HG02884 (cell line): ENCODE results near the gene TBC1D23.
"Not testable (repeated sequence)": the region's sequence is repeated elsewhere in the genome, so short reads cannot be mapped to it uniquely, and the experiment has no call there.

ENCODE experiments used
- ATAC-seq: cut with Tn5 transposase; IDR thresholded peaks from one replicate; pipeline ENCODE4 v1.9.1; 2021; ENCODE audit warnings: mild to moderate bottlenecking, moderate library complexity; ENCODE audit not compliant: unreplicated experiment

TBC1D23 gene

DNA sequence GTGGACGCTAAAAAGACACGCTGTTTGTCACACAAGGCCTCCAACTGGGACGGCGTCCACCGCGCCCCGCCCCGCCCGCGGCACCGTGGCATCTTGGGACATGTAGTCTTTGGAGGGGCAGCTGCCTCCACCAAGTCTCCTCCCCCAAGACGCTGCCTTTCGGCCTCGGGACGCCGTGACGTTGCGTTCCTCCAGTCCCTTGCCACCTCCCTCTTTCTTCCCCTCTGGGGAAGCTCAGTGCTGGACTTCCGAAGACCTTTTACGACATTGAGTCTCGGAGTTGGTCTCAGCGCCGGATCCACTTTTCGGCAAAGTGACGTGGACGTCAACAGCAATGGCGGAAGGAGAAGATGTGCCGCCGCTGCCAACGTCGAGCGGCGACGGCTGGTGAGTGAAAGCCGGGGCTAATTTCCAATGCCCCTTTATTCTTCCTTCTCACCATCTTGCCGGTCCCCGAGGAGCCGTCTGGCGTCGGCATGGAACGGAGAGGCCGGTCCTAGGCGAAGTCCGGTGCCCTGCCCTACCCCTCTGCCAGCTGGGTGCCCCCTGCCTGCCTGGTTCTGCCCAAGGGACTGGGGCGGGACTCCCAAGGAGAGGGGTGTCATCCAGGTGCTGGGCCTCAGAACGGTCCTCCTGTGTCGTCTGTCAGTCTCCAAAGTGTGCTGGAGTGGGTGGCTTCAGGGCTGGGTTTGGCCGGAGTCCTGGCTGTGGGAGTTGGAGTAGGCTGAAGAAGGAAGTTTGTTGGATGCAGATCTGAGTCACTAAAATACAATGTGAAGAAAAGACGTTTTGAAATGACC lies at the start of gene TBC1D23:
Gene TBC1D23 (plus strand): TSS at position 308 of the 800 bp plus-strand sequence. CDS start 27 bp downstream, at position 335.
- ATAC-seq, result peak; percentile 100

DNA sequence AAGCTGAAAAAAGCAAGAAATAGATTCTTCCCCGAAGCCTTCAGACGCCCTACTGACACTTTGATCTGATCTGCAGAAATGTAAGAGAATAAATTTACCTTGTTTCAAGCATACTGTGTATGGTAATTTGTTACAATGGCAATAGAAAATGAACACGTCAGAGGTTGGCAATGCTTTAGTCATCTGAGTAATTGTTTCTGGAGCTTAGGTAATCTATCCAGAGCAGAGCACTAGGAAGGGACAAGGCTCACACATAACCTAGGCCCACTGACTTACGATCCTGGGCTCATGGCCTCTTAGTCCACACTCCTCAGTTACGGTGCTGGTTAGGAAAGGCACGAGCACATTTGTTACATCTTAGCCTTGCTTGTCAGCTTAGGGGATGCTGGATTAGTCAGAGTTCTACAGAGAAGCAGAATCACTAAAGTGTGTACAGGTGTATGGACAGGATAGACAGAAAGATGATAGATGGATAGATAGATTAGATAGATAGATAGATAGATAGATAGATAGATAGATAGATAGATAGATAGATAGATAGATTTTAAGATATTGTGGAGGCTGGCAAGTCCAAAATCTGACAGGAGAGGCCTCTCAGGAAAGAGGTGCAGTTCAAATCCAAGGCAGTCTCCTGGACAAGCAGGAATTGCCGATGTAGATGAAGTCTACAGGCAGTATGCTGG lies 46.8 kb upstream of the TBC1D23 start:
- ATAC-seq, result no peak

DNA sequence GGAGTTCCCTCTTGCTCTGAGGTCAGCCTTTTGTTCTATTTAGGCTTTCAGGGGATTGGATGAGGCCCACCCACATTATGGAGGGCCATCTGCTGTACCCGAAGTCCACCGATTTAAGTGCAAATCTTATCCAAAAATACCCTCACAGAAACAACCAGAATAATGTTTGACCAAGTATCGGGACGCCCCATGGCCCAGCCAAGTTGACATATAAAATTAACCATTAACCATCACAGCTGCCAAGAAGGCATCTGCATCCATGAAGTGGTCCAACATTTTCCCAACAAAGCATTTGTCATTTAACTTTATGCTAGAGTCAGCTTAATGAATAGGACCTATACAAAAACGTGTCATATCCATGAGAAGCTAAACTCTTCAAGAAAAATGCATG lies 46.2 kb upstream of the TBC1D23 start:
- no peak for ATAC-seq

DNA sequence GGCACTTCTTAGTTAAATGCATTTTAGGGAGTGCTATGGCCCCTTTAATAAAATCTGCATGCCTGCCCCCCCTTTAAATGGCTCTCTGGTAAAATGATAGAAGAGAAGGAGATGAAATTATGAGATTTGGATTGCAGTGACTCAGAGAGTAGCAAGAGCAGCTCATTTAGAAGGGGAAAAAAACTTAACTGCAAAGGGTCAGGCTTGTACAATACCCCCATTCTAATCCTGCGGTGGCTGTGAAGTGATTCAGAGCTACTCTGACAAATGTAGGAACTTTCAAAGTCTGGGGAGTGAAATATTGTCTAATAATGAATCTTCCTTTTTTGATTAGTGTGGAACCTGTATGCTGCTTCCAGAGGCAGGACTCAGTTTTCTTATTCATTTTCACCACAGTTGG lies 44.1 kb upstream of the TBC1D23 start:
- no peak for ATAC-seq

DNA sequence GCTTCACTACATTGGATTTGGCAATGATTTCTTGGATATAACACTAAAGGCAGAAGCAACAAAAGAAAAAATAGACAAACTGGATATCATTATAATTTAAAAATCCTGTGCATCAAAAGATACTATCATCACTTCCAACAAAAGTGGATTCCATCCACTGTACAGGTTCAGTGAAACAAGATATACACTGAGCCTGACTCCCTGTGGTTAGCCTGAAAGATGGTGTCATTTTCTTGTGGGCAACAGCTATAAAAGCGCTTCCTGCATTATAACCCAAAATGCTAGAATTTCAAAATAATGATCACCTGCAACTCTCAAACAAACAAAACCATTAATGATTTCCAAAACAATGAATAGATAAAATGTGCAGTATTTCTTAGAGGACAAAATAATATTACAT lies 39.6 kb upstream of the TBC1D23 start:
- no peak for ATAC-seq

DNA sequence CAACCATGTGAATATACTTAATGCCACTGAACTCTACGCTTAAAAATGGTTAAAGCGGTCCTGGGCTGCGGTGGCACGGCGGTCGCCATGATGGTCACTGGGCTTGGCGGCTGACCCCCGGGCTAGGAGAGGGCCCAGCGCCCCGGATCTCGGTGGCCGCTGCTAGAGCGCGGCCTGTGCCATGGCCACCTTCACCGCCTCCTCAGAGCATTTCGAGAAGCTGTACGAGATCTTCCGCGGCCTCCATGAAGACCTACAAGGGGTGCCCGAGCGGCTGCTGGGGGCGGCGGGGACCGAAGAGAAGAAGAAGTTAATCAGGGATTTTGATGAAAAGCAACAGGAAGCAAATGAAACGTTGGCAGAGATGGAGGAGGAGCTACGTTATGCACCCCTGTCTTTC lies 35.6 kb upstream of the TBC1D23 start:
- no peak for ATAC-seq

DNA sequence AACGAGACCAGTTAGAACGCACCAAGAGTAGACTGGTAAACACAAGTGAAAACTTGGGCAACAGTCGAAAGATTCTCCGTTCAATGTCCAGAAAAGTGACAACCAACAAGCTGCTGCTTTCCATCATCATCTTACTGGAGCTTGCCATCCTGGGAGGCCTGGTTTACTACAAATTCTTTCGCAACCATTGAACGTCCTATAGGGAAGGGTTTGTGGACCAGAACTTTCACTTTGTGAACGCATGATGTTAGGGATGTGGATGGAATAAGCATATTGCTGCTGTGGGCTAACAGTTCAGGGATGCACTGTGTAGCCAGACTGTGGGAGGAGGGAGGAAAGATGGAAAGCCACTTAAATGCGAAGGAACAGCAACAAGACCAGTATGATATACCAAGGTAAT lies 34.9 kb upstream of the TBC1D23 start:
- ATAC-seq, result no peak

DNA sequence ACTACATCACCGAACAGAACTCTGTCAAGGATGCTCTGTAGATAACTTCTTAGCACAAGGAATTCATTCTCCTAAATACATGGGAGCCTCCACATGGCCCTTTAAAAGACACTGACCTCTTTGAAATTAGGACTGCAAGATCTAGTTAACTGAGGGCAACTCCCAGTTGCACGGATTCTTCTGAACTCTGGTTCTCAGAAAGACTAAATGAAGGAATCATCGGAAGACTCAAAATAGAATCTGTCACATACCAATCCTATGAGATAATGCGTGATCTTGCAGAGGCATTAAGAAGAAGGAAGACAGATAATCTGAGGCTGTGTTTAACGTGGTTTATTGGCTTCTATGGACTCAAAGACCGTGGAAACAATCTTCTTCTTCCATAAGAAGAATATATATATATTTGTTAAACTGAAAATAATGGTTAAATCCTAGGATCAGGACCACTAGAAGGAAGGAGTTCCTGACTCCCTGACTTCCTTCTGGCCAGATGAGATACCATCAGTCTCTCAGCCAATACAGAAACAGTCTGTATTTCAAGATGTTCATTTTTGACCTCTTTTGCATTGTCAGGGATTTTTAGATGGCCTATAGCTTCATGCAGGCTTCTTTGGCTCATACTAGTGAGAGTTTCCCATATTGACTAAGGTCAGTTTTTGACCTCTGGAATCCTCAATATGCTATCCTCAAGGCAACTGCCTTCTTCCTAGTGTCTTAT lies 33.9 kb upstream of the TBC1D23 start:
- ATAC-seq, result no peak

DNA sequence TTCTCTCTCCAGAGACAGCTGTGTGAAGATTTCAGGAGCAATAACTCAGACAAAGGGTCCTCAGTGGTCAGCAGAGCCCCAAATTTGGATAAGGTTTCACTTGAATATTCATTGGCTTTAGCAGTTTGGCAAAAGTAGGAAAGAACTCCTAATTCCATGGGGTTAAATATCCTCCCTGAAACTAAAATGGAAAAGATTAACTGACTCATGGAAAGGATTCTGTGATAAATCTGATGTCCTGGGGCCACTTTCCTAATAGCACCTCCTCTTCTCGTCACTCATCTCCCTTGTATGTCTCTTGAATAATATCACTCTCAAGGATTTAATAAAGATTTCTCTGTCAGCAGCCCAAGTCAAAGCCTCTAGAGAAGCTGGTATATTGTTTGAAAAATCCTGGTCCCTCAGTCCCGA lies 33.3 kb upstream of the TBC1D23 start:
- ATAC-seq, result no peak

DNA sequence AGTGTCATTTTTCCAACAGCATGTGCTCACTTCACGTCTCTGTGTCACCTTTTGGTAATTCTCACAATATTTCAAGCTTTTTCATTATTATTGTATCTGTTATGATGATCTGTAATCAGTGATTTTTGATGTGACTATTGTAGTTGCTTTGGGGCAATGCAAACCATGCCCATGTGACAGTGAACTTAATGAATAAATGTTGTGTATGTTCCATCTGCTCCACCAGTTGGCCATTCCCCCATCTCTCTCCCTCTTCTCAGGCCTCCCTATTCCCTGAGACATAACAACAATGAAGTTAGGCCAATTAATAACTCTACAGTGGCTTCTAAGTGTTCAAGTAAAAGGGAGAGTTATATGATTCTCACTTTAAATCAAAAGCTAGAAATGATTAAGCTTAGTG lies 32.5 kb upstream of the TBC1D23 start:
- ATAC-seq, result no peak

DNA sequence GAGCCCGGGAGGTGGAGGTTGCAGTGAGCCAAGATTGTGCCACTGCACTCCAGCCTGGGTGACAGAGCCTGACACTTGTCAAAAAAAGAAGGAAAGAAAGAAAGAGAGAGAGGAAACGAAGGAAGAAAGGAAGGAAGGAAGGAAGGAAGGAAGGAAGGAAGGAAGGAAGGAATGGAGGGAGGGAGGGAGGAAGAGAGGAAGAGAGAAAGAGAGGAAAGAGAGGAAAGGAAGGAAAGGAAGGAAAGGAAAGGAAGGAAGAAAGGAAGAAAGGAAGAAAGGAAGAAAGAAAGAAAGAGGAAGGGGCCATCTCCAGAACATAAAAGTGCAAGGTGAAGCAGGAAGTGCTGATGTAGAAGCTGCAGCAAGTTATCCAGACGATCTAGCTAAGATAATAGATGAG lies 31.6 kb upstream of the TBC1D23 start:
- not testable (repeated sequence) for ATAC-seq

DNA sequence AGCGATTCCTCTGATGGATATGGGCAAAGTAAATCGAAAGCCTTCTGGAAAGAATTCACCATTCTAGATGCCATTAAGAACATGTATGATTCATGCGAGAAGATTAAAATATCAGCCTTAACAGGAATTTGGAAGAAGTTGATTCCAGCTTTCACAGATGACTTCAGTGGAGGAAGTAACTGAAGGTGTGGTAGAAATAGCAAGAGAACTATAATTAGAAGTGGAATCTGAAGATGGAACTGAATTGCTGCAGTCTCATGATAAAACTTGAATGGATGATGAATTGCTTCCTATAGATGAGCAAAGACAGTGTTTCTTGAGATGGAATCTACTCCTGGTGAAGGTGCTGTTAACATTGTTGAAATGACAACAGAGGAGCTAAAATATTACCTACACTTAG lies 30.1 kb upstream of the TBC1D23 start:
- no peak for ATAC-seq

DNA sequence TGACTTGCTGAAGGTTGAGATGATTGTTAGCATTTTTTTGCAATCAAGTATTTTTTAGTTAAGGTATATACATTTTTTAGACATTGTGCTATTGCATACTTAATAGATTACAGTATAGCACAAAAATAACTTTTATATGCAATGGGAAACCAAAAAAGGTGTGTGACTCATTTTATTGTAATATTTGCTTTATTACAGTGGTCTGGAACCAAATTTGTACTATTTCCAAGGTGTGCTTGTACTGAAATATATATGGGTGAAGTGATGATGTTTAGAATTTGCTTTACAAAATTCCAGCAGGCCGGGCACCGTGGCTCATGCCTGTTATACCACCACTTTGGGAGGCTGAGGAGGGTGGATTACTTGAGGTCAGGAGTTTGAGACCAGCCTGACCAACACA lies 29.1 kb upstream of the TBC1D23 start:
- no peak for ATAC-seq

DNA sequence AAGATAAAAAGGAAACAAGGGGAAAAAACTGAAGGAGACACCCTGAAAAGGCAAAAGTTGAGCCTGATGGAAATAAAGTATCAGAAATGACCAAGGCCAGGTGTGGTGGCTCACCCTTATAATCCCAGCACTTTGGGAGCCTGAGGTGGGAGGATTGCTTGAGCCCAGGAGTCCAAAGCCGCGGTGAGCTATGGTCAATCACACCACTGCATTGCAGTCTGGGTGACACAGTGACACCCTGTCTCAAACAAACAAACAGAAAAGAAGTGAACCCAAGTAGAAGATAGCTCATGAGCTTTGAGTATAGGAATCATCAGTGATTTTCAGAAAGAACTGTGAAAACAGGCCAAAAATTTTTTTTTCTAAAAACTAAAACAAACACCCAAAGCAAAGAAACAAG lies 26.4 kb upstream of the TBC1D23 start:
- no peak for ATAC-seq

DNA sequence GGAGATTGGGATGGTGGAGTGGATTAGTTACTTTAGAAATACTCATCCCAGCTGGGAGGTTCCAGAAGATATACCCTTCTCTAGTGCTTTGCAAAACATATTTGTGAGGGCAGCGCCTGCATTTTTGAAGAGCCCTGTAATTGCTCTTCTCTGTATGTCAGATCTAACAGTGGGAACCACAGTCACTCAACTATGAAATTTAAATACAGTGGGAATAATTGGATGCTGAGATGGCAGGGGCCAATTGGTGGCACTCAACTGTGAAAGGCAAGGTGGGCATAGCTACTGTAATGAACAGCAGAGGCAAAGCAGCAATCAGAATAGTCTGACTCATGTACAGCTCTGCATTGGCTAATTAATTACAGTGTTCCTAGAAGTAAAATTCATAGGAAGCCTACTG lies 22.2 kb upstream of the TBC1D23 start:
- ATAC-seq, result no peak

DNA sequence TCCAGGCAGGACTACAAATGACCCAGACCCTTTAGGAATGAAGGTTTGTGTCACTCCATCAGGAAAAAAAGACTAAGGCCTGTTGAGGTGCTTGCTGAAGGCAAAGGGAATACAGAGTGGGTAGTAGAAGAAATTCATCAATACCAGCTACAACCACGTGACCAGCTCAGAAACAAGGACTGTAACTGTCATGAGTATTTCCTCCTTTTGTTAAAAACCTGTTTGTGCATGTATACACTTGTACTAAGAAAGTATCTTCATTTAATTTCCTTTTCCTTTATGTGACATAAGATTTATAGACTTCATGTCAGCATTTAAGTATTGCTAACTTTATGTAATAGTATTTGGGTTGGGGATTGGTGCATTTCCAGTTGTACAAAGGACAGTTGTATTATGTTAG lies 18.3 kb upstream of the TBC1D23 start:
- not testable (repeated sequence) for ATAC-seq

DNA sequence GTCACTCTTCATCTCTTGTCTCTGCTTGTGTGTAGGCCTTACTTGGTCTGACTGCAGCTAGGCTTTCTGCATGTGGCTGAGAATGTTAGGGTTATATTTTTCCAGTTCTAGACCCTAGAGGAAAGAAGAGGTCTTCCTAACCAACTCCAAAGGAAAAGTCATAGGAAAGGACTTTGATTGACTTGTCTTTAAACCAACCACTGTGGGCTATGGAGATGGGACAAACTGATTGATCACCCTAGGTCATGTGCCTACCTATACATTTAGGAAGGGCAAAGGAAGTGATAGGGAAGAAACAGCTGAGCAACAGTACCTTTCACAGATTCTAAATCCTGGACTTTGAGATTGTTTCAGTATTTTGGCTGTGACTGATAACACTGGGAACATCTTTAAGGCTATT lies 16.5 kb upstream of the TBC1D23 start:
- ATAC-seq, result no peak

DNA sequence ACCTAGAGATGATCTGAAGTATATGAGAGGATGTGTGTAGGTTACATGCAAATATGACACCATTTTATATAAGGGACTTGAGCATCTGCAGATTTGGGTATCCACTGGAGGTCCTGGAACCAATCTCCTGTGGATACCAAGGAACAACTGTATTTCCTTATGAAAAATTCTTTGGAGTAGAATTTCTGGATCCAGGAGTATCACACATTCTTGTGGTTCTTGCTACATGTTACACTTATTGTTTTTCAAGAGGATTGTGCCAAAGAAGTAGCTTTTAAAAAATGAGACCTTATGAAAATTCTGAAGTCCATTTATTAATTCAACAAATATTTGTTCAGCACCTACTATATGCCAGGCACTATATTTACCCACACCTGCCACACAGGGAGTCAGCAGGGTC lies 15.7 kb upstream of the TBC1D23 start:
- ATAC-seq, result no peak

DNA sequence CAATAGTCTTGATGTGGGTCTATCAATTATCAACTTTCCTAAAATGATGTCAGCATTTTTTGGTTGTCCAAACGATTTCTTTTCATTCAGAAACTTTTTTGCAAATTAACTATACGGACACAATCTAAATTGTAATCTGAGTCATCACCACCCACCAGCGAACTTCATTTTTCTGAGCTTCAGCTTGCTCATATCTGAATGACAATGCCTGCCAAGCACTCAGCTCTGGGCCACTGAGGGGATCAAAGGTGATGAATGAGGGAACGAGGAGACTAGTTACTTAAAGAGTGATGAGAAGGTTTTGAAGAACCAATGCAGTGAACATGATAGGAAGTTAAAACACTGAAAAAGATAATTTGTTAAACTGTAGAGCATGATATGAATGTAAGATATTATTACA lies 14.9 kb upstream of the TBC1D23 start:
- ATAC-seq, result no peak

DNA sequence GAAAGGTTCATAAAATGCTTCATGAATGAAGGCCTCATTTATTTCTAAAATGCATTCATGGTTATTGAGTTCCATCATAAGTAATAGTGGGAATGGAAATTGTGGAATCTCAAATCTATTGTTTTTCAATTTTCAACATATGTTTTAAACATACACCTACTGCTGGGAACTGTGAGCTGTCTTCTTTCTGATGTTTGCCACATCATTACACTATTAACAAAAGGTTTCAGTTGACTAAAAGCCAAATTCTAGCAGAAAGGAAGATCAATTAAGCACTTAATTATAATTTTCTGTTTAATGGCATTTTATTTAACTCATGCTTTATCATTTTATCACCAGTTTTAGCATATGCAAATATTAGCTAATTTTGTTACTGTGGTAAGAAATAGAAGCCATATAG lies 13.8 kb upstream of the TBC1D23 start:
- ATAC-seq, result no peak

DNA sequence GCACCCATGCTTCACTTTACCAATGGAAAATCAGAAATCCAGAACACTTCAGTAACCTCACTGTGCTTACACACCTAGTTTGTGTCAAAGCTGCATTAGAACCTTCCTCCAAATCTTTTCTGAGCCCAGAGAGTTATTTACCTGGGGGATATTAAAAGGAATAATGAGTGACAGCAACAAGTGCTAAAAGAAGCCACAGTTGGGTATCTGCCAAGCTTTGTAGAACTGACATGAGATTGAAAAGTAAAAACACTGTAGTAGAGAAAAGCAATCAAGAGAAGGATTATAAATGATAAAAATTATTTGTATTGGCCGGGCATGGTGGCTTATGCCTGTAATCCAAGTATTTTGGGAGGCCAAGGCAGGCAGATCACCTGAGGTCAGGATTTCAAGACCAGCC lies 8.8 kb upstream of the TBC1D23 start:
- ATAC-seq, result no peak
